Smooth muscle cell (in vitro differentiated cells): Measurements from ENCODE around the gene TCP1. TPM values are rescaled to one million over a fixed set of nuclear protein-coding genes. Genes with fewer than 3 reads are reported as not detected.

ENCODE experiments used
- DNase-seq: peaks from one replicate; lab custom pipeline; 2025; ENCODE audit not compliant: unreplicated experiment; lab: John Stamatoyannopoulos, UW
- H2AFZ ChIP-seq: fragments of 200-600 bp; sonication (generic); 2 replicates; pipeline ENCODE4 v1.6.0; 2016; ENCODE audit warnings: antibody characterized with exemption, low read depth, mild to moderate bottlenecking
- H3F3A ChIP-seq: fragments of 200-600 bp; sonication (generic); 2 replicates; pipeline ENCODE4 v1.6.0; 2017; ENCODE audit warnings: antibody characterized with exemption, low read depth
- H3K27ac ChIP-seq: fragments of 200-600 bp; sonication (generic); 2 replicates; pipeline ENCODE4 v1.5.1; 2016; ENCODE audit warnings: low read depth, mild to moderate bottlenecking
- H3K27me3 ChIP-seq: fragments of 200-600 bp; sonication (generic); 2 replicates; pipeline ENCODE4 v1.6.1; 2016; ENCODE audit warnings: low read depth, mild to moderate bottlenecking
- H3K36me3 ChIP-seq: fragments of 200-600 bp; sonication (generic); 2 replicates; pipeline ENCODE4 v1.5.1; 2016; ENCODE audit warnings: low read depth
- H3K4me1 ChIP-seq: fragments of 200-600 bp; sonication (generic); 2 replicates; pipeline ENCODE4 v1.5.1; 2016; ENCODE audit warnings: low read depth
- H3K4me2 ChIP-seq: fragments of 200-600 bp; sonication (generic); 2 replicates; pipeline ENCODE4 v1.6.0; 2016; ENCODE audit warnings: mild to moderate bottlenecking
- H3K4me3 ChIP-seq: fragments of 200-600 bp; sonication (generic); 2 replicates; pipeline ENCODE4 v1.5.1; 2016; ENCODE audit warnings: mild to moderate bottlenecking
- H3K79me2 ChIP-seq: fragments of 200-600 bp; sonication (generic); 2 replicates; pipeline ENCODE4 v1.6.0; 2016; ENCODE audit warnings: low read depth, mild to moderate bottlenecking
- H3K9ac ChIP-seq: fragments of 200-600 bp; sonication (generic); 2 replicates; pipeline ENCODE4 v1.6.0; 2016; ENCODE audit warnings: low read depth
- H3K9me3 ChIP-seq: fragments of 200-600 bp; sonication (generic); replicated peaks from 2 replicates; pipeline ENCODE4 v1.5.1; 2016; ENCODE audit warnings: low read depth
- H4K20me1 ChIP-seq: fragments of 200-600 bp; sonication (generic); 2 replicates; pipeline ENCODE4 v1.6.0; 2016; ENCODE audit warnings: low read depth
- CTCF ChIP-seq: fragments of 200-600 bp; sonication (generic); IDR thresholded peaks from 2 replicates; pipeline ENCODE4 v1.5.1; 2017; ENCODE audit warnings: borderline replicate concordance, mild to moderate bottlenecking, antibody characterized with exemption; ENCODE audit not compliant: insufficient read depth, poor library complexity, severe bottlenecking
- WGBS: methylation state at CpG from one replicate; pipeline ENCODE4 v1.1.7; 2016; ENCODE audit warnings: low lambda C conversion rate; 5-methylcytosine and 5-hydroxymethylcytosine counted together
- polyA plus RNA-seq: library from polyadenylated mRNA; unstranded; fragments of >200 nt; fragmentation: Nextera tagmentation; extraction: Ambion mirVana; gene quantifications from 2 replicates; pipeline ENCODE4 v1.2.1, GENCODE V29; 2016
- total RNA-seq: library from RNA; depleted of rRNA; stranded (reverse); fragments of >200 nt; gene quantifications from 2 replicates; pipeline ENCODE4 v1.2.3, GENCODE V29; 2014

Gene TCP1
- total and polyA plus RNA-seq, 2 experiments from 2014 or later, result 125 to 132 TPM

- Histone ChIP-seq H3K4me1 (no peaks in the 10 kb centered on the region), H3F3A (no peaks in the 10 kb centered on the region), H3K36me3 (no peaks in the 10 kb centered on the region), H3K9me3 (no peaks in the 10 kb centered on the region), H3K27ac (peak overlapping the region; percentile 23), H3K4me2 (no peak overlapping the region), H2AFZ (no peak overlapping the region), H3K27me3 (no peaks in the 10 kb centered on the region), H3K9ac (no peak overlapping the region), H3K4me3 (no peak overlapping the region), H3K79me2 (no peaks in the 10 kb centered on the region), H4K20me1 (no peaks in the 10 kb centered on the region)
- DNase-seq, result no peak
- TF ChIP-seq CTCF, result no peak
- WGBS, result 73% methylated on average over 5 of the region's 5 CpGs
Measured at GRCh38 chr6:159807150-159807858, 17.9 kb upstream of the TCP1 start.

GRCh38 chr6:159806021-159806458, 16.6 kb upstream of the TCP1 start:
- Histone ChIP-seq H3K4me2 (no peak overlapping the region), H2AFZ (no peak overlapping the region), H3K9ac (no peak overlapping the region), H3K9me3 (no peaks in the 10 kb centered on the region), H3K27ac (no peak overlapping the region), H3K4me3 (no peak overlapping the region), H3K36me3 (no peaks in the 10 kb centered on the region), H3F3A (no peaks in the 10 kb centered on the region), H3K27me3 (no peaks in the 10 kb centered on the region), H3K79me2 (no peaks in the 10 kb centered on the region), H4K20me1 (no peaks in the 10 kb centered on the region), H3K4me1 (no peaks in the 10 kb centered on the region)
- no peak for DNase-seq
- no peak for TF ChIP-seq CTCF
- WGBS, result 92% methylated on average over 9 of the region's 9 CpGs

- Histone ChIP-seq H3K4me1 (no peaks in the 10 kb centered on the region), H3K9ac (no peak overlapping the region), H3K79me2 (no peaks in the 10 kb centered on the region), H3K27ac (no peak overlapping the region), H3F3A (no peaks in the 10 kb centered on the region), H3K27me3 (no peaks in the 10 kb centered on the region), H3K4me2 (no peak overlapping the region), H3K9me3 (no peaks in the 10 kb centered on the region), H3K4me3 (no peak overlapping the region), H2AFZ (no peak overlapping the region), H3K36me3 (no peaks in the 10 kb centered on the region), H4K20me1 (no peaks in the 10 kb centered on the region)
- 95% methylated on average over 6 of the region's 6 CpGs for whole genome bisulfite sequencing
- no peak for TF ChIP-seq CTCF
- DNase-seq, result no peak
Measured at GRCh38 chr6:159805440-159806020, 16.1 kb upstream of the TCP1 start.
